Endothelial cell (in vitro differentiated cells): ENCODE data around the gene OR6K2. TPM values are rescaled to one million over a fixed set of nuclear protein-coding genes. Genes with fewer than 3 reads are reported as not detected.

ENCODE experiments used
- DNase-seq: peaks from one replicate; pipeline ENCODE4 v3.0.0; 2021; ENCODE audit warnings: low spot score
- H3K27ac Mint-ChIP-seq: one replicate; pipeline ENCODE4 v1.8.0; 2021; ENCODE audit warnings: mixed read lengths, inconsistent platforms; ENCODE audit not compliant: unreplicated experiment
- H3K27me3 Mint-ChIP-seq: one replicate; pipeline ENCODE4 v1.8.0; 2021; ENCODE audit warnings: mild to moderate bottlenecking, moderate library complexity, mixed read lengths, inconsistent platforms; ENCODE audit not compliant: unreplicated experiment
- H3K36me3 Mint-ChIP-seq: one replicate; pipeline ENCODE4 v1.8.0; 2021; ENCODE audit warnings: mild to moderate bottlenecking, low read depth, mixed read lengths, inconsistent platforms; ENCODE audit not compliant: unreplicated experiment
- H3K4me1 Mint-ChIP-seq: one replicate; pipeline ENCODE4 v1.8.0; 2021; ENCODE audit warnings: mild to moderate bottlenecking, mixed read lengths, inconsistent platforms; ENCODE audit not compliant: unreplicated experiment
- H3K4me3 Mint-ChIP-seq: one replicate; pipeline ENCODE4 v1.8.0; 2021; ENCODE audit warnings: mild to moderate bottlenecking, mixed read lengths, inconsistent platforms; ENCODE audit not compliant: unreplicated experiment
- H3K9me3 Mint-ChIP-seq: one replicate; pipeline ENCODE4 v1.8.0; 2021; ENCODE audit warnings: mixed read lengths, inconsistent platforms; ENCODE audit not compliant: unreplicated experiment
- total RNA-seq: library from RNA; stranded (reverse); fragmentation: NEBNext Ultra II Directional; extraction: Animal tissue kit (Norgen Biotek cat#: 25700); gene quantifications from one replicate; pipeline ENCODE4 v1.2.1, GENCODE V29; 2021; ENCODE audit not compliant: unreplicated experiment
- TF ChIP-seq, protein P1 (sequence below): fragments of 200-600 bp; sonication (generic); IDR thresholded peaks from one replicate; pipeline ENCODE4 v1.5.0; 2021; ENCODE audit warnings: antibody characterized with exemption; ENCODE audit not compliant: unreplicated experiment

Gene OR6K2
- total RNA-seq, 1 donor from 2014 or later: not detected

GRCh38 chr1:158687037-158687436 lies 13.4 kb downstream of the OR6K2 start:
- H3K9me3 Mint-ChIP-seq: no peaks in the 10 kb centered on the region
- no peak overlapping the region for H3K27ac Mint-ChIP-seq
- peaks cover 2% of the 10 kb centered on the region for H3K27me3 Mint-ChIP-seq
- no peak for DNase-seq
- H3K4me3 Mint-ChIP-seq: no peak overlapping the region
- H3K4me1 Mint-ChIP-seq: no peaks in the 10 kb centered on the region
- H3K36me3 Mint-ChIP-seq: no peaks in the 10 kb centered on the region
- TF ChIP-seq, protein P1, sequence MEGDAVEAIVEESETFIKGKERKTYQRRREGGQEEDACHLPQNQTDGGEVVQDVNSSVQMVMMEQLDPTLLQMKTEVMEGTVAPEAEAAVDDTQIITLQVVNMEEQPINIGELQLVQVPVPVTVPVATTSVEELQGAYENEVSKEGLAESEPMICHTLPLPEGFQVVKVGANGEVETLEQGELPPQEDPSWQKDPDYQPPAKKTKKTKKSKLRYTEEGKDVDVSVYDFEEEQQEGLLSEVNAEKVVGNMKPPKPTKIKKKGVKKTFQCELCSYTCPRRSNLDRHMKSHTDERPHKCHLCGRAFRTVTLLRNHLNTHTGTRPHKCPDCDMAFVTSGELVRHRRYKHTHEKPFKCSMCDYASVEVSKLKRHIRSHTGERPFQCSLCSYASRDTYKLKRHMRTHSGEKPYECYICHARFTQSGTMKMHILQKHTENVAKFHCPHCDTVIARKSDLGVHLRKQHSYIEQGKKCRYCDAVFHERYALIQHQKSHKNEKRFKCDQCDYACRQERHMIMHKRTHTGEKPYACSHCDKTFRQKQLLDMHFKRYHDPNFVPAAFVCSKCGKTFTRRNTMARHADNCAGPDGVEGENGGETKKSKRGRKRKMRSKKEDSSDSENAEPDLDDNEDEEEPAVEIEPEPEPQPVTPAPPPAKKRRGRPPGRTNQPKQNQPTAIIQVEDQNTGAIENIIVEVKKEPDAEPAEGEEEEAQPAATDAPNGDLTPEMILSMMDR: no peak

DNA sequence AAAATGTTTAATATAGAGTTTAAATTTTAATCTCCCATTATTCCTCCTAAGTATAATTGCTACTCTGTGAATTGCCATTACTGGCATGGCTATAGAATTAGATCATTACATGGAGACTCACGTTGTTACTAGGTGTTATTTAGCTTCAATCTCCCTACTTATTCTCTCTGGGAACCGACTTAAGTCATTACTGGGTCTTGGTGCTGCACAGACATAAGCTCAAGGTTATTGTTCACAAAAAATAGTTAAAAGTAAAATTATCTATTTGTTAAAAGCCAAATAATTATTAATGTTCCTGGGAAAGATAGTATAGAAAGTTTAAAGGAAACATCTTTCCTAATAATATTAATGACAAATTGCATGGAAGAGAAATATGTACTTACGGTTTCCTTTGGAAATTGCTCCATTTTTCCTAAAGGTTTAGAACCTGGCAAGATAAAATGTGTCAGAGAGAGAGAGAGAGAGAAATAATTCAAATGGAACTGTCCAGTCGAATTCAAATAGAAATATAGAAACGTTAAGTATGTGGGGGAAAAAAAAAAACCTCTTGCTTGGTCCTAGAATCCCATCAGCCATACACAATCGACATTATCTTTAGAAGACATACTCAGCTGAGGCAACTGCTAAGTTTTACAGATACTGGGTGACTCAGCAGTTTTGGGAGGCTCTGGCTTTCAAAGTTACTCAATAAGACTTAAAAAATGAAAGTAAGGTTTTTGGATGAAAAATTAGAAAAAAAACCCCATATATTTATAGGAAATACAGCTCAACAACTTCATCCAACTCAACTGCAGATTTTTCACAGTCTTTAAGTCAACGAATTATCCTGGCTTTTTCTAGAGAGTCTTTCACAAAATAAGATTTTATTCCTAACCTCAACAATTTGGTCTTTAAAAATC lies 14.1 kb downstream of the OR6K2 start, which contains the start of gene SPTA1:
TSS of gene SPTA1 (minus strand) at position 605 of the 899 bp plus-strand sequence. CDS start at position 407, 198 bp downstream.
- Mint-ChIP-seq H3K9me3 (no peaks in the 10 kb centered on the region), H3K4me1 (peaks cover 5% of the 10 kb centered on the region), H3K36me3 (no peaks in the 10 kb centered on the region), H3K27ac (no peak within 1 kb of the TSS), H3K27me3 (peaks cover 2% of the 10 kb centered on the region), H3K4me3 (no peak within 1 kb of the TSS)
- TF ChIP-seq, protein P1: no peak
- no peak for DNase-seq

GRCh38 chr1:158685085-158685484 lies 15.4 kb downstream of the OR6K2 start:
- TF ChIP-seq, protein P1: no peak
- Mint-ChIP-seq H3K4me1 (peaks cover 12% of the 10 kb centered on the region), H3K27ac (no peak overlapping the region), H3K9me3 (no peaks in the 10 kb centered on the region), H3K36me3 (no peaks in the 10 kb centered on the region), H3K4me3 (no peak overlapping the region), H3K27me3 (peaks cover 2% of the 10 kb centered on the region)
- DNase-seq: no peak

DNA sequence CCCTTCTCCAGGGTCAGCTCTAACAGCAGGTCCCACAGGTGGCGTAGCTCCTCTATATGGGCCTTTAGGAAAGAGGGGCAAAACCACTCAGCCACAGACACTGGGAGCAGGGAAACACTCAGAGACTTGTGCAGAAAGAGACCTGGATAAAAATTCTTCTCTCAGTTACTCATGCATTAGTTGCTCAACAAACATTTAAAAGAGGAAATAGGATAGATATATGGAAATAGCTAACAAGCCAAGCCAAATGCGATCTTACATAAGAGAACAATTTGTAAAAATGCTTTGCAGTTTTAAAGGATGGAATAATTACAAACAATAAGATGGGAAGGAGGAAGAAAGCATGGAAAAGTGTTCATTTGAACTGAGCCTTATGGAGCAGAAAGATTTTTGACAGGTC lies 18.8 kb downstream of the OR6K2 start:
- peaks cover 2% of the 10 kb centered on the region for H3K27me3 Mint-ChIP-seq
- H3K36me3 Mint-ChIP-seq: no peaks in the 10 kb centered on the region
- H3K9me3 Mint-ChIP-seq: no peaks in the 10 kb centered on the region

More for the DNA sequence above, 18.8 kb downstream of the OR6K2 start:
- Mint-ChIP-seq H3K4me1 (peaks cover 12% of the 10 kb centered on the region), H3K27ac (no peak overlapping the region), H3K4me3 (no peak overlapping the region)
- no peak for DNase-seq
- TF ChIP-seq, protein P1: no peak
